Esophagus squamous epithelium (tissue), 5 donors: ENCODE results near the gene OCA2. TPM values are rescaled to one million over a fixed set of nuclear protein-coding genes. Genes with fewer than 3 reads are reported as not detected.

Source experiments
- DNase-seq: peaks from one replicate; lab custom pipeline; 2025; lab: John Stamatoyannopoulos, UW
- H3K27ac ChIP-seq, 4 donors: fragments of 200-600 bp; sonication (generic); one replicate each; pipeline ENCODE4 v1.5.1; 2016 to 2019; ENCODE audit warnings: mild to moderate bottlenecking in 1 of 4
- H3K27me3 ChIP-seq, 4 donors: fragments of 200-600 bp; sonication (generic); 1 replicate in 3 of 4; 2 replicates in 1 of 4; pipeline versions ENCODE4 v1.5.1 to v1.6.0; 2017 to 2021; ENCODE audit warnings: antibody characterized with exemption in 1 of 4
- H3K36me3 ChIP-seq, 3 donors: fragments of 200-600 bp; sonication (generic); one replicate each; pipeline ENCODE4 v1.5.1; 2016 to 2019
- H3K4me1 ChIP-seq, 3 donors: fragments of 200-600 bp; sonication (generic); one replicate each; pipeline ENCODE4 v1.5.1; 2017 to 2019
- H3K4me3 ChIP-seq, 4 donors: fragments of 200-600 bp; sonication (generic); 1 replicate in 3 of 4; 2 replicates in 1 of 4; pipeline ENCODE4 v1.5.1; 2016 to 2019; ENCODE audit warnings: mild to moderate bottlenecking in 2 of 4, moderate library complexity in 1 of 4
- H3K9me3 ChIP-seq, 3 donors: fragments of 200-600 bp; sonication (generic); one replicate each; pipeline ENCODE4 v1.5.1; 2016 to 2019
- CTCF ChIP-seq, 6 experiments: fragments of 450-650 bp in 4 of 6; fragments of 200-600 bp in 2 of 6; sonication (generic) in 2 of 6; IDR thresholded peaks; one replicate each; pipeline ENCODE4 v1.5.1; 2016 to 2019; ENCODE audit warnings: antibody characterized with exemption in 6 of 6, mild to moderate bottlenecking in 4 of 6, moderate library complexity in 4 of 6
- POLR2A ChIP-seq, 4 donors: fragments of 450-650 bp; IDR thresholded peaks; one replicate each; pipeline ENCODE4 v1.6.1; 2017; ENCODE audit warnings: antibody characterized with exemption in 4 of 4, mild to moderate bottlenecking in 4 of 4, moderate library complexity in 3 of 4
- WGBS, 2 donors: methylation state at CpG; one replicate each; pipeline ENCODE4 v1.1.5; 2018; 5-methylcytosine and 5-hydroxymethylcytosine counted together
- intact Hi-C: fragments of 100-400 bp; cut with DNase I; formaldehyde crosslinking; loops from one replicate; pipeline ENCODE4 v1.15.0; 2022
- total RNA-seq, 4 donors: library from RNA; depleted of rRNA; stranded (reverse); fragments of >200 nt; gene quantifications; one replicate each; pipeline ENCODE4 v1.1.0, GENCODE V29; 2016
- donor health status: DM: yes; HTN: yes; CAD: no.

OCA2 gene
- total RNA-seq, 4 donors from 2014 or later = 1.7 to 5.5 (median 4.6) TPM

GRCh38 chr15:27844018-27844666, 255.0 kb downstream of the OCA2 start:
- H3K9me3 ChIP-seq = no peaks in the 10 kb centered on the region
- no peak overlapping the region for H3K27ac ChIP-seq
- H3K4me3 ChIP-seq = no peak overlapping the region
- H3K36me3 ChIP-seq = no peaks in the 10 kb centered on the region
- no peak for TF ChIP-seq CTCF (IDR thresholded peaks at IDR 0.05)
- TF ChIP-seq POLR2A (IDR thresholded peaks at IDR 0.05) = no peak
- H3K4me1 ChIP-seq = no peaks in the 10 kb centered on the region
- no peaks in the 10 kb centered on the region for H3K27me3 ChIP-seq
- intact Hi-C loops = loop anchor here (10.0 kb wide), 1 partner anchor 59 kb away; no protein-coding TSS in a partner anchor
- WGBS, 2 donors = 67 to 75% methylated on average over 8 to 12 of the region's 13 CpGs
- DNase-seq = no peak

GRCh38 chr15:27843146-27843545, 256.0 kb downstream of the OCA2 start:
- Histone ChIP-seq H3K27me3 (no peaks in the 10 kb centered on the region), H3K4me3 (no peak overlapping the region), H3K4me1 (no peaks in the 10 kb centered on the region), H3K36me3 (no peaks in the 10 kb centered on the region), H3K9me3 (no peaks in the 10 kb centered on the region), H3K27ac (no peak overlapping the region)
- TF ChIP-seq POLR2A (IDR thresholded peaks at IDR 0.05) (no peak), CTCF (IDR thresholded peaks at IDR 0.05) (no peak)
- no peak for DNase-seq
- intact Hi-C loops = loop anchor here (10.0 kb wide), 1 partner anchor 58 kb away; no protein-coding TSS in a partner anchor
- WGBS, 2 donors = 88 to 96% methylated on average over 1 to 3 of the region's 3 CpGs

GRCh38 chr15:27842526-27842925, 256.6 kb downstream of the OCA2 start:
- intact Hi-C loops = loop anchor here (10.0 kb wide), 1 partner anchor 58 kb away; no protein-coding TSS in a partner anchor
- TF ChIP-seq CTCF (IDR thresholded peaks at IDR 0.05) (no peak), POLR2A (IDR thresholded peaks at IDR 0.05) (no peak)

GRCh38 chr15:27835233-27835939, 263.7 kb downstream of the OCA2 start:
- no peaks in the 10 kb centered on the region for H3K9me3 ChIP-seq
- no peak overlapping the region for H3K4me3 ChIP-seq
- TF ChIP-seq CTCF (IDR thresholded peaks at IDR 0.05) (no peak), POLR2A (IDR thresholded peaks at IDR 0.05) (no peak)
- intact Hi-C loops = no loop called here
- no peaks in the 10 kb centered on the region for H3K36me3 ChIP-seq
- 84 to 88% methylated on average over 11 to 13 of the region's 13 CpGs for WGBS, 2 donors
- H3K4me1 ChIP-seq = no peaks in the 10 kb centered on the region
- DNase-seq = no peak
- no peaks in the 10 kb centered on the region for H3K27me3 ChIP-seq
- no peak overlapping the region for H3K27ac ChIP-seq

More at GRCh38 chr15:27842526-27842925, 256.6 kb downstream of the OCA2 start:
- H3K36me3 ChIP-seq = no peaks in the 10 kb centered on the region
- whole genome bisulfite sequencing, 2 donors = 85 to 93% methylated on average over 3 of the region's 3 CpGs
- H3K4me1 ChIP-seq = no peaks in the 10 kb centered on the region
- no peak overlapping the region for H3K27ac ChIP-seq
- no peak overlapping the region for H3K4me3 ChIP-seq
- no peaks in the 10 kb centered on the region for H3K9me3 ChIP-seq
- DNase-seq = no peak
- H3K27me3 ChIP-seq = no peaks in the 10 kb centered on the region

- Histone ChIP-seq H3K27me3 (no peaks in the 10 kb centered on the region), H3K9me3 (no peaks in the 10 kb centered on the region), H3K36me3 (no peaks in the 10 kb centered on the region), H3K4me1 (no peaks in the 10 kb centered on the region), H3K27ac (no peak overlapping the region), H3K4me3 (no peak overlapping the region)
- intact Hi-C loops = no loop called here
- no peak for DNase-seq
- 82 to 94% methylated on average over 9 to 10 of the region's 10 CpGs for WGBS, 2 donors
- no peak for TF ChIP-seq POLR2A (IDR thresholded peaks at IDR 0.05)
- no peak for TF ChIP-seq CTCF (IDR thresholded peaks at IDR 0.05)
Observed at GRCh38 chr15:27834684-27835083, 264.4 kb downstream of the OCA2 start.
